Gastrocnemius medialis (tissue), 4 donors: ENCODE measurements around the gene TET1. TPM values are rescaled to one million over a fixed set of nuclear protein-coding genes. Genes with fewer than 3 reads are reported as not detected.
"Not testable (repeated sequence)": the region's sequence is repeated elsewhere in the genome, so short reads cannot be mapped to it uniquely, and the experiment has no call there.

ENCODE experiments used
- ATAC-seq, 2 donors: fragments of 150-250 bp; one replicate each; pipeline ENCODE4 v1.9.1; 2016
- DNase-seq, 2 donors: peaks; one replicate each; pipeline ENCODE4 v3.0.0-alpha.2; 2019
- H3K27ac ChIP-seq, 4 donors: fragments of 200-600 bp; sonication (generic); 1 replicate in 1 of 4; 2 replicates in 3 of 4; pipeline ENCODE4 v1.5.1; 2016 to 2018; ENCODE audit warnings: mild to moderate bottlenecking in 2 of 4, moderate library complexity in 1 of 4
- H3K27me3 ChIP-seq, 3 donors: fragments of 200-600 bp; sonication (generic) in 2 of 3; 1 replicate in 1 of 3; 2 replicates in 2 of 3; pipeline versions ENCODE4 v1.5.1 to v1.6.0; 2016 to 2019; ENCODE audit warnings: mild to moderate bottlenecking in 1 of 3, moderate library complexity in 1 of 3
- H3K36me3 ChIP-seq, 2 donors: fragments of 200-600 bp; sonication (generic) in 1 of 2; one replicate each; pipeline ENCODE4 v1.5.1; 2017 to 2018
- H3K4me1 ChIP-seq, 2 donors: fragments of 200-600 bp; sonication (generic) in 1 of 2; one replicate each; pipeline ENCODE4 v1.5.1; 2016 to 2017; ENCODE audit warnings: mild to moderate bottlenecking in 2 of 2
- H3K4me3 ChIP-seq, 4 donors: fragments of 200-600 bp; sonication (generic) in 3 of 4; 1 replicate in 1 of 4; 2 replicates in 3 of 4; pipeline ENCODE4 v1.5.1; 2016 to 2019; ENCODE audit warnings: mild to moderate bottlenecking in 2 of 4
- H3K9me3 ChIP-seq, 3 donors: fragments of 200-600 bp; sonication (generic) in 2 of 3; 1 replicate in 1 of 3; 2 replicates in 2 of 3; pipeline ENCODE4 v1.5.1; 2016 to 2019
- CTCF ChIP-seq, 5 experiments: fragments of 450-650 bp in 3 of 5; fragments of 200-600 bp in 2 of 5; sonication (generic) in 2 of 5; IDR thresholded peaks in 4 of 5; conservative IDR thresholded peaks in 1 of 5; 1 replicate in 4 of 5; 2 replicates in 1 of 5; pipeline ENCODE4 v1.5.1; 2016 to 2019; ENCODE audit warnings: antibody characterized with exemption in 5 of 5, mild to moderate bottlenecking in 3 of 5, moderate library complexity in 3 of 5
- POLR2A ChIP-seq, 2 donors: fragments of 450-650 bp; IDR thresholded peaks; one replicate each; pipeline ENCODE4 v1.6.1; 2017; ENCODE audit warnings: antibody characterized with exemption in 2 of 2, mild to moderate bottlenecking in 2 of 2, moderate library complexity in 2 of 2
- in situ Hi-C, 4 donors: fragments of 200-750 bp; cut with MboI; loops; one replicate each; pipeline versions ENCODE4 v1.15.0 to v1.8.0; 2017; ENCODE audit warnings: low sequenced_read_pairs in 4 of 4
- intact Hi-C: fragments of 100-400 bp; cut with DNase I; formaldehyde crosslinking; loops from one replicate; pipeline ENCODE4 v1.15.1; 2023; ENCODE audit warnings: low total_unique reads
- total RNA-seq, 4 donors: library from RNA; depleted of rRNA; stranded (reverse); fragments of >200 nt; gene quantifications; one replicate each; pipeline versions ENCODE4 v1.1.0 to v1.2.3, GENCODE V29; 2016

Gene TET1
- 1 to 10 TPM in 3 of 4 donors, under 1 TPM in 1; 1.00 to 2.0 (median 1.4) TPM for total RNA-seq

GRCh38 chr10:68560186-68560942 is at the start of gene TET1:
Gene TET1, plus strand, starts transcription at chr10:68560337. Its CDS starts 12,002 bp downstream, at chr10:68572339.
- in situ Hi-C loops (no loop called here), intact Hi-C loops (no loop called here)
- peak within 1 kb of the TSS; percentile 9 to 41 (median 36) for H3K27ac ChIP-seq
- TF ChIP-seq CTCF (IDR thresholded peaks at IDR 0.05 in 4 of 5, conservative IDR thresholded peaks at IDR 0.05 in 1 of 5) (no peak), POLR2A (IDR thresholded peaks at IDR 0.05) (peak in 1 of 2 donors; percentile 27)
- ATAC-seq (peak; percentile 56 to 65), DNase-seq (peak in 1 of 2 donors; percentile 33)
- H3K4me1 ChIP-seq, result peaks cover 0 to 13% of the 10 kb centered on the region in 2 donors
- H3K27me3 ChIP-seq, result peaks cover 0 to 7% (median 5%) of the 10 kb centered on the region in 3 donors
- H3K4me3 ChIP-seq, result peak within 1 kb of the TSS; percentile 74 to 82 (median 76)
- no peaks in the 10 kb centered on the region for H3K36me3 ChIP-seq
- no peaks in the 10 kb centered on the region for H3K9me3 ChIP-seq

GRCh38 chr10:68516216-68516615 is 43.9 kb upstream of the TET1 start:
- H3K27me3 ChIP-seq, H3K9me3 ChIP-seq, in situ Hi-C loops, ATAC-seq, H3K4me1 ChIP-seq, H3K4me3 ChIP-seq, H3K36me3 ChIP-seq, intact Hi-C loops, H3K27ac ChIP-seq, DNase-seq: not testable (repeated sequence)

GRCh38 chr10:68516766-68517165 is 43.4 kb upstream of the TET1 start:
- TF ChIP-seq POLR2A (IDR thresholded peaks at IDR 0.05) (no peak), CTCF (IDR thresholded peaks at IDR 0.05 in 4 of 5, conservative IDR thresholded peaks at IDR 0.05 in 1 of 5) (no peak)
- Histone ChIP-seq H3K36me3 (peaks cover 0 to 6% of the 10 kb centered on the region in 2 donors), H3K27ac (no peak overlapping the region), H3K27me3 (no peaks in the 10 kb centered on the region), H3K4me1 (no peaks in the 10 kb centered on the region), H3K9me3 (no peaks in the 10 kb centered on the region), H3K4me3 (no peak overlapping the region)
- in situ Hi-C loops (no loop called here), intact Hi-C loops (no loop called here)
- ATAC-seq, result no peak
- no peak for DNase-seq

GRCh38 chr10:68517188-68517587 is 42.9 kb upstream of the TET1 start:
- Histone ChIP-seq H3K4me1 (no peaks in the 10 kb centered on the region), H3K9me3 (no peaks in the 10 kb centered on the region), H3K27ac (no peak overlapping the region), H3K27me3 (no peaks in the 10 kb centered on the region), H3K4me3 (no peak overlapping the region), H3K36me3 (peaks cover 0 to 6% of the 10 kb centered on the region in 2 donors)
- intact Hi-C loops, result no loop called here
- ATAC-seq (no peak), DNase-seq (no peak)
- in situ Hi-C loops, result no loop called here
- TF ChIP-seq CTCF (IDR thresholded peaks at IDR 0.05 in 4 of 5, conservative IDR thresholded peaks at IDR 0.05 in 1 of 5) (no peak), POLR2A (IDR thresholded peaks at IDR 0.05) (no peak)

GRCh38 chr10:68518609-68519008 is 41.5 kb upstream of the TET1 start:
- H3K9me3 ChIP-seq, H3K27ac ChIP-seq, H3K36me3 ChIP-seq, ATAC-seq, DNase-seq, H3K4me3 ChIP-seq, H3K27me3 ChIP-seq, intact Hi-C loops, in situ Hi-C loops, H3K4me1 ChIP-seq: not testable (repeated sequence)

GRCh38 chr10:68525490-68526038 is 34.6 kb upstream of the TET1 start:
- H3K36me3 ChIP-seq, H3K4me3 ChIP-seq, H3K27me3 ChIP-seq, H3K27ac ChIP-seq, H3K9me3 ChIP-seq, H3K4me1 ChIP-seq, ATAC-seq, DNase-seq: not testable (repeated sequence)
- in situ Hi-C loops (loop anchor here (25.0 kb wide), 2 partner anchors 187 to 362 kb away; partner anchors contain the start of gene CCAR1 (in 1 of the 4)), intact Hi-C loops (loop anchor here (2.0 to 5.0 kb wide), 3 partner anchors 195 to 652 kb away; partner anchors contain the start of gene DDX21)
